Tibial nerve (tissue), 4 donors: ENCODE measurements around the gene C1orf167. TPM values are rescaled to one million over a fixed set of nuclear protein-coding genes. Genes with fewer than 3 reads are reported as not detected.

Experiments used
- DNase-seq, 2 donors: peaks; one replicate each; pipeline ENCODE4 v3.0.0-alpha.2; 2019; ENCODE audit warnings: low spot score in 2 of 2
- H3K27ac ChIP-seq, 4 donors: fragments of 200-600 bp; sonication (generic) in 3 of 4; one replicate each; pipeline ENCODE4 v1.5.1; 2017 to 2019; ENCODE audit warnings: mild to moderate bottlenecking in 1 of 4
- H3K27me3 ChIP-seq, 2 donors: fragments of 200-600 bp; sonication (generic) in 1 of 2; one replicate each; pipeline versions ENCODE4 v1.5.1 to v1.6.0; 2017 to 2019
- H3K36me3 ChIP-seq, 3 donors: fragments of 200-600 bp; sonication (generic); one replicate each; pipeline ENCODE4 v1.5.1; 2018 to 2019
- H3K4me1 ChIP-seq, 4 donors: fragments of 200-600 bp; sonication (generic) in 3 of 4; one replicate each; pipeline ENCODE4 v1.5.1; 2017 to 2019
- H3K4me3 ChIP-seq, 4 donors: fragments of 200-600 bp; sonication (generic) in 3 of 4; one replicate each; pipeline ENCODE4 v1.5.1; 2017 to 2019; ENCODE audit warnings: mild to moderate bottlenecking in 1 of 4, moderate library complexity in 1 of 4
- H3K9me3 ChIP-seq, 4 donors: fragments of 200-600 bp; sonication (generic) in 3 of 4; one replicate each; pipeline ENCODE4 v1.5.1; 2017 to 2019
- CTCF ChIP-seq, 5 experiments: fragments of 200-600 bp in 3 of 5; fragments of 450-650 bp in 2 of 5; sonication (generic) in 3 of 5; IDR thresholded peaks; one replicate each; pipeline ENCODE4 v1.5.1; 2016 to 2019; ENCODE audit warnings: antibody characterized with exemption in 5 of 5, mild to moderate bottlenecking in 3 of 5, moderate library complexity in 2 of 5
- EP300 ChIP-seq, 2 donors: sonication (generic); formaldehyde crosslinking; IDR thresholded peaks; one replicate each; pipeline ENCODE4 v1.6.1; 2017; ENCODE audit warnings: antibody characterized with exemption in 2 of 2, mild to moderate bottlenecking in 1 of 2
- POLR2A ChIP-seq, 2 donors: fragments of 450-650 bp; IDR thresholded peaks; one replicate each; pipeline ENCODE4 v1.6.1; 2017; ENCODE audit warnings: antibody characterized with exemption in 2 of 2, mild to moderate bottlenecking in 2 of 2, moderate library complexity in 2 of 2
- WGBS, 2 donors: methylation state at CpG; one replicate each; pipeline ENCODE4 v1.1.5; 2018; 5-methylcytosine and 5-hydroxymethylcytosine counted together
- total RNA-seq, 4 donors: library from RNA; depleted of rRNA; stranded (reverse); fragments of >200 nt; gene quantifications; one replicate each; pipeline ENCODE4 v1.1.0, GENCODE V29; 2016

Gene C1orf167
- 10 to 100 TPM in 1 of 4 donors, 1 to 10 TPM in 2, not detected in 1; 4.4 to 13.8 (median 5.1) TPM for total RNA-seq

- peaks cover 0 to 9% (median 0%) of the 10 kb centered on the region in 4 donors for H3K4me1 ChIP-seq
- H3K27ac ChIP-seq: no peak within 1 kb of the TSS
- TF ChIP-seq EP300 (IDR thresholded peaks at IDR 0.05): no peak
- no peak for DNase-seq
- H3K27me3 ChIP-seq: peaks cover 0 to 41% of the 10 kb centered on the region in 2 donors
- H3K4me3 ChIP-seq: peak within 1 kb of the TSS in 1 of 4 donors; percentile 11
- no peaks in the 10 kb centered on the region for H3K9me3 ChIP-seq
- H3K36me3 ChIP-seq: no peaks in the 10 kb centered on the region
- 10 to 13% methylated on average over 14 to 20 of the region's 29 CpGs for WGBS, 2 donors
Measured at GRCh38 chr1:11761988-11762406, at the start of gene C1orf167. Gene C1orf167, plus strand, starts transcription at chr1:11762193. Its CDS starts 2,208 bp downstream, at chr1:11764401.

- DNase-seq: no peak
- 84 to 92% methylated on average over 2 to 8 of the region's 8 CpGs for WGBS, 2 donors
- H3K4me1 ChIP-seq: peaks cover 0 to 5% (median 0%) of the 10 kb centered on the region in 4 donors
- no peak for TF ChIP-seq CTCF (IDR thresholded peaks at IDR 0.05)
- TF ChIP-seq POLR2A (IDR thresholded peaks at IDR 0.05): no peak
- TF ChIP-seq EP300 (IDR thresholded peaks at IDR 0.05): no peak
- no peaks in the 10 kb centered on the region for H3K36me3 ChIP-seq
- no peak overlapping the region for H3K4me3 ChIP-seq
- H3K27me3 ChIP-seq: no peaks in the 10 kb centered on the region
- H3K9me3 ChIP-seq: no peaks in the 10 kb centered on the region
- H3K27ac ChIP-seq: no peak overlapping the region
Measured at GRCh38 chr1:11712285-11712684, 49.7 kb upstream of the C1orf167 start.

- Histone ChIP-seq H3K27me3 (no peaks in the 10 kb centered on the region), H3K4me3 (no peak overlapping the region), H3K4me1 (no peaks in the 10 kb centered on the region), H3K9me3 (no peaks in the 10 kb centered on the region), H3K27ac (no peak overlapping the region), H3K36me3 (no peaks in the 10 kb centered on the region)
- DNase-seq: no peak
- 75 to 79% methylated on average over 11 of the region's 11 CpGs for WGBS, 2 donors
- TF ChIP-seq EP300 (IDR thresholded peaks at IDR 0.05) (no peak), CTCF (IDR thresholded peaks at IDR 0.05) (no peak), POLR2A (IDR thresholded peaks at IDR 0.05) (no peak)
Measured at GRCh38 chr1:11713095-11713494, 48.9 kb upstream of the C1orf167 start.

GRCh38 chr1:11714831-11715575, 47.0 kb upstream of the C1orf167 start:
- no peaks in the 10 kb centered on the region for H3K9me3 ChIP-seq
- no peaks in the 10 kb centered on the region for H3K36me3 ChIP-seq
- H3K4me3 ChIP-seq: no peak overlapping the region
- no peak for DNase-seq
- TF ChIP-seq POLR2A (IDR thresholded peaks at IDR 0.05) (no peak), CTCF (IDR thresholded peaks at IDR 0.05) (no peak), EP300 (IDR thresholded peaks at IDR 0.05) (no peak)
- H3K4me1 ChIP-seq: peaks cover 0 to 10% (median 0%) of the 10 kb centered on the region in 4 donors
- H3K27me3 ChIP-seq: no peaks in the 10 kb centered on the region
- H3K27ac ChIP-seq: no peak overlapping the region
- 81 to 82% methylated on average over 20 to 24 of the region's 24 CpGs for WGBS, 2 donors

- Histone ChIP-seq H3K27ac (peak overlapping the region in 3 of 4 donors; percentile 69 to 70 (median 70)), H3K4me1 (peaks cover 0 to 13% (median 0%) of the 10 kb centered on the region in 4 donors), H3K4me3 (peak overlapping the region; percentile 0 to 50 (median 41)), H3K36me3 (no peaks in the 10 kb centered on the region), H3K27me3 (no peaks in the 10 kb centered on the region), H3K9me3 (no peaks in the 10 kb centered on the region)
- TF ChIP-seq CTCF (IDR thresholded peaks at IDR 0.05) (peak; percentile 90 to 97 (median 93)), EP300 (IDR thresholded peaks at IDR 0.05) (peak; percentile 25 to 29), POLR2A (IDR thresholded peaks at IDR 0.05) (no peak)
- peak; percentile 87 to 95 for DNase-seq
- 8 to 11% methylated on average over 43 to 44 of the region's 44 CpGs for WGBS, 2 donors
Measured at GRCh38 chr1:11719313-11720032, 42.5 kb upstream of the C1orf167 start.
